Measurements from ENCODE around the gene CD300LF. TPM values are rescaled to one million over a fixed set of nuclear protein-coding genes. Genes with fewer than 3 reads are reported as not detected.

CD300LF gene
- polyA plus RNA-seq, 1 donor from 2014 or later, result not detected

DNA sequence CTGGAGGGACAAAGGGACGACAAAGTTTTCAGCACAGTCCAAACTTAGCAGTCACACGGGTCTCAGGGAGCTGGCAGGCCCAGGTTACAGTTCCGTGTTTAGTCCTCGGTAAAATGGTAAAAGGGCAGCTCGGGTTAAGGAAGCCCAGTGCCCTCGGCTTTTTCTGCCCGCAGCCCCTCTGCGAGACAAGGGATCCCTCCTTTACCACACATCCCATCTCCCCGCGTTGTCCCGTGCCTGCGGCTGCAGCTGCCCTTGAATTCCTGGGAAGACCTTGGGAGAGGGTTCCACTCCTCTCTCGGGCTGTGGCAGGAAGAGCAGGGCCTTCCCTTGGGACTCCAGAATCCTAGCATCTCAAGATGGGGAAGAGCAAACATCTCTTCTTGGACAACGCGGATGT, 17.1 kb upstream of the CD300LF start:
- no peak overlapping the region for H3K4me3 Mint-ChIP-seq
- peaks cover 6% of the 10 kb centered on the region for H3K27me3 Mint-ChIP-seq
- H3K27ac Mint-ChIP-seq, result no peak overlapping the region
- no peaks in the 10 kb centered on the region for H3K36me3 Mint-ChIP-seq
- H3K4me1 Mint-ChIP-seq, result peaks cover 0 to 21% (median 19%) of the 10 kb centered on the region in 3 donors
- no peaks in the 10 kb centered on the region for H3K9me3 Mint-ChIP-seq

DNA sequence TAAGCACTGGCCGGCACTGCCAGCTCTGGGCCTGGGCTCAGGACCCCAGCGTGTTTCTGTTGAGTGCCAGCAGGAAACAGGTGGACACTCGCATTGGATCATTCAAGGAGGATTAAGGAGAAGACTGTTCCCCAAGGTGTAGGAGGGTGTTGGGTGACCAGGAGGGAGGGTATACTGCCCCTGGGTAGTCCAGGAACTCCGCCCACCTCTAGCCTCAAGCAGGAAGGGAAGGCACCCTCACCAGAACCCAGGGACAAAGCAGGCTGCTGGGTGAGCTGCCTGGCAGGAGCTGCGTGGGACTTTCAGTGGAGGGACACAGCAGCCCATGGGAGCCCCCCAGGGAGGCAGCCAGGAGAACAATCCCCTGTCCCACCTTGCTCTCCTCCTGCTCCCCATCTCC, 16.6 kb upstream of the CD300LF start:
- Mint-ChIP-seq H3K27me3 (peaks cover 6% of the 10 kb centered on the region), H3K9me3 (no peaks in the 10 kb centered on the region), H3K36me3 (no peaks in the 10 kb centered on the region), H3K4me1 (peaks cover 0 to 20% (median 14%) of the 10 kb centered on the region in 3 donors), H3K4me3 (no peak overlapping the region), H3K27ac (no peak overlapping the region)

- Mint-ChIP-seq H3K4me3 (no peak overlapping the region), H3K27me3 (peaks cover 6% of the 10 kb centered on the region), H3K36me3 (no peaks in the 10 kb centered on the region), H3K27ac (no peak overlapping the region), H3K4me1 (peaks cover 0 to 17% (median 11%) of the 10 kb centered on the region in 3 donors), H3K9me3 (no peaks in the 10 kb centered on the region)
These were observed 16.0 kb upstream of the CD300LF start for GRCh38 chr17:74728702-74729075.

DNA sequence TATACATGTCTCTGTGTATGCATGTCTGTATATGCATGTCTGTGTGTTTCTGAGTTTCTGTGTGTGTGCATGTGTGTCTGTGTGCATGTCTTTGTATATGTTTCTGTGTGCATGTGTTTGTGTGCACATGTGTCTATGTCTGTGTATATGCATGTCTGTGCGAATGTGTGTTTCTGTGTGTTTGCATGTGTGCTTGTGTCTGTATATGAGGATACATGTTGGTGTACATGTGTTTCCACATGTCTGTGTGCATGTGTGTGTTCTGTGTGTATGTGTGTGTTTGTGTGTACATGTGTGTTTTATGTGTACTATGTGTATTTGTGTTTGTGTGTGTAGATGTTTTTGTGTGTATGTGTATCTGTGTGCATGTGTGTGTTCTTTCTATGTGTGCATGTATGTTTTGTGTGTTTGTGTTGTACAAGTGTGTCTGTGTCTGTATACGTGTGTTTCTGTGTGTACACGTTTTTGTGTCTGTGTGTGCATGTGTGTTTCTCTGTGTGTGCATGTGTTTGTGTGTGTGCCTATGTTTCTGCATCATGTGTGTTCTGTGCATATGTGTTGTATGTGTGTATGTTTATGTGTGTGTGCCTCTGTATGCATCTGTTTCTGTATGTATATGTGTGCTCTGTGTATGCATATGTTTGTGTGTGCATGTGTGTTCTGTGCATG, 15.4 kb upstream of the CD300LF start:
- peaks cover 0 to 17% (median 11%) of the 10 kb centered on the region in 3 donors for H3K4me1 Mint-ChIP-seq
- peaks cover 6% of the 10 kb centered on the region for H3K27me3 Mint-ChIP-seq
- H3K27ac Mint-ChIP-seq, result no peak overlapping the region
- no peaks in the 10 kb centered on the region for H3K36me3 Mint-ChIP-seq
- H3K9me3 Mint-ChIP-seq, result no peaks in the 10 kb centered on the region
- no peak overlapping the region for H3K4me3 Mint-ChIP-seq

GRCh38 chr17:74725111-74725510, 12.4 kb upstream of the CD300LF start:
- Mint-ChIP-seq H3K4me1 (peaks cover 0 to 6% (median 4%) of the 10 kb centered on the region in 3 donors), H3K9me3 (no peaks in the 10 kb centered on the region), H3K27ac (no peak overlapping the region), H3K36me3 (no peaks in the 10 kb centered on the region), H3K4me3 (peak overlapping the region in 1 of 4 donors; percentile 37), H3K27me3 (peaks cover 8% of the 10 kb centered on the region)

- no peak overlapping the region for H3K27ac Mint-ChIP-seq
- no peak overlapping the region for H3K4me3 Mint-ChIP-seq
- H3K36me3 Mint-ChIP-seq, result no peaks in the 10 kb centered on the region
- peaks cover 10% of the 10 kb centered on the region for H3K27me3 Mint-ChIP-seq
- no peaks in the 10 kb centered on the region for H3K9me3 Mint-ChIP-seq
- H3K4me1 Mint-ChIP-seq, result peaks cover 0 to 6% (median 2%) of the 10 kb centered on the region in 3 donors
These were observed 11.2 kb upstream of the CD300LF start for GRCh38 chr17:74723891-74724290.

DNA sequence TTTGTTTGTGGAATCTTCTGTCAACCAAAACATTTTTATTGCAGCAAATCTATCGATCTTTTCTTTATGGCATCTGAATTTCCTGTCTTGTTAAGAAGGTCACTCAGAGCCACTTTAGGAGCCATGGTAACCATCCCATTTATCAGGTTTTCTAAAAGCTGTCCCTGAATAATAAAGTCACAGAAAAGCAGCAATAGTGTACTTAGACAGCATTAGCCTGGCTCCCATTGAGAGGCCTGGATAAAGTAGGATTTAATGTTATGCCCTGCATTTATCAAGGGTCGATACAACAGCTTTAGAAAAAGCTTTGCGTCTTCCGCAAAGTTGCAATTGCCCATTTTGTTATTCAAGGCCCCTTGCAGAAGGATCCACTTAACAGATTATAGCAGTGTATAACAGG, 10.1 kb upstream of the CD300LF start:
- H3K27me3 Mint-ChIP-seq, result peaks cover 10% of the 10 kb centered on the region
- peaks cover 0 to 6% (median 2%) of the 10 kb centered on the region in 3 donors for H3K4me1 Mint-ChIP-seq
- no peaks in the 10 kb centered on the region for H3K36me3 Mint-ChIP-seq
- H3K9me3 Mint-ChIP-seq, result no peaks in the 10 kb centered on the region
- no peak overlapping the region for H3K4me3 Mint-ChIP-seq
- H3K27ac Mint-ChIP-seq, result no peak overlapping the region

GRCh38 chr17:74720506-74720905, 7.8 kb upstream of the CD300LF start:
- H3K9me3 Mint-ChIP-seq, result no peaks in the 10 kb centered on the region
- H3K36me3 Mint-ChIP-seq, result no peaks in the 10 kb centered on the region
- no peak overlapping the region for H3K4me3 Mint-ChIP-seq
- peaks cover 8% of the 10 kb centered on the region for H3K27me3 Mint-ChIP-seq
- no peak overlapping the region for H3K27ac Mint-ChIP-seq
- peaks cover 0 to 6% (median 2%) of the 10 kb centered on the region in 3 donors for H3K4me1 Mint-ChIP-seq

GRCh38 chr17:74715144-74715543, 2.4 kb upstream of the CD300LF start:
- peaks cover 3% of the 10 kb centered on the region for H3K27me3 Mint-ChIP-seq
- H3K27ac Mint-ChIP-seq, result no peak overlapping the region
- no peaks in the 10 kb centered on the region for H3K36me3 Mint-ChIP-seq
- peaks cover 14 to 19% (median 15%) of the 10 kb centered on the region in 3 donors for H3K4me1 Mint-ChIP-seq
- no peaks in the 10 kb centered on the region for H3K9me3 Mint-ChIP-seq
- H3K4me3 Mint-ChIP-seq, result no peak overlapping the region

GRCh38 chr17:74713171-74713755, 540 bp upstream of the CD300LF start:
- no peaks in the 10 kb centered on the region for H3K9me3 Mint-ChIP-seq
- H3K4me1 Mint-ChIP-seq, result peaks cover 14 to 19% (median 15%) of the 10 kb centered on the region in 3 donors
- peak overlapping the region in 1 of 3 donors; percentile 70 for H3K27ac Mint-ChIP-seq
- H3K36me3 Mint-ChIP-seq, result no peaks in the 10 kb centered on the region
- H3K4me3 Mint-ChIP-seq, result peak overlapping the region in 3 of 4 donors; percentile 25 to 61 (median 30)
- no peaks in the 10 kb centered on the region for H3K27me3 Mint-ChIP-seq

GRCh38 chr17:74712301-74712700, 422 bp downstream of the CD300LF start:
- Mint-ChIP-seq H3K4me1 (peaks cover 14 to 19% (median 15%) of the 10 kb centered on the region in 3 donors), H3K27ac (peak overlapping the region in 1 of 3 donors; percentile 70), H3K4me3 (peak overlapping the region in 2 of 4 donors; percentile 42 to 48), H3K9me3 (no peaks in the 10 kb centered on the region), H3K36me3 (no peaks in the 10 kb centered on the region), H3K27me3 (no peaks in the 10 kb centered on the region)

DNA sequence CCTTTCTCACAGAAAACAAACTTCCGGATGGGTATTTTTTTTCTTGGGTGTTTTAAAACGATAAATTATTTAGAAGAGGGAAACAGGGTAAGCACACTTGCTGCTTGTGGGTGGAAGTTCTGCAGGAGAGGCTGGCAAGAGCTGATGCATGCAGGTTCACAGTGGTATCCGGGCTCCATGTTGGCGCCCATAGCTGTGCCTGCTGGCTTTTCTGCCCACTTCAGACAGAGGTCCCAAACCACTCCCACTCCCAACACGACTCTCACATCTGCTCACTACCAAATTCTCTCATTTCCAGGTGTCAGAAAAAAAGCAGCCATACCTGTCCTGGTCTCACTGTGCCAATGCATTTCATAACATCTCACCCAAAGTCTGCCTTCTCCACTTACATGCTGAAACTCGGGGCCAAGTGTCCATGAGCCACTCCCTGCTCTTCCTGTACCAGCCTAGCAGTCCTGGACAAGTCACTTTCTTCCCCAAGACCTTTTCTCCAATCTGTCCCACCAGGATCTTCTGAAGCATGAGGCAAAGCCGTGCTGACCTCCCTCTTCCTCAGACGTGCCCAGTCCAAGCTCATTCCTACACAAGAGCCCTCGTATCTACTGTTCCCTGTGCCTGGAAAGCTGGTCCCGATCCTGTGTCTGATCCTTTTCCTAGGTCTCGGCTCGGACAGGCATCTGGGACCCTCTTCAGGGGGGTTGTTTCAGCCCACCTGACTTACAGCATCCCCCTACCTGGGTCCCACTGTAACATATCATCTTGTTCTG, 1.5 kb downstream of the CD300LF start:
- H3K27ac Mint-ChIP-seq, result peak overlapping the region in 1 of 3 donors; percentile 29
- H3K27me3 Mint-ChIP-seq, result no peaks in the 10 kb centered on the region
- no peak overlapping the region for H3K4me3 Mint-ChIP-seq
- H3K9me3 Mint-ChIP-seq, result no peaks in the 10 kb centered on the region
- H3K36me3 Mint-ChIP-seq, result no peaks in the 10 kb centered on the region
- peaks cover 14 to 21% (median 15%) of the 10 kb centered on the region in 3 donors for H3K4me1 Mint-ChIP-seq

- H3K9me3 Mint-ChIP-seq, result no peaks in the 10 kb centered on the region
These were observed 8.2 kb downstream of the CD300LF start for GRCh38 chr17:74704544-74704943.

GRCh38 chr17:74703311-74703710, 9.4 kb downstream of the CD300LF start:
- Mint-ChIP-seq H3K27me3 (peaks cover 8% of the 10 kb centered on the region), H3K27ac (no peak overlapping the region), H3K4me1 (peaks cover 0 to 3% (median 0%) of the 10 kb centered on the region in 3 donors), H3K36me3 (peaks cover 3% of the 10 kb centered on the region), H3K4me3 (peak overlapping the region in 1 of 4 donors; percentile 8), H3K9me3 (no peaks in the 10 kb centered on the region)

More at GRCh38 chr17:74704544-74704943, 8.2 kb downstream of the CD300LF start:
- Mint-ChIP-seq H3K27me3 (peaks cover 8% of the 10 kb centered on the region), H3K27ac (no peak overlapping the region), H3K4me3 (no peak overlapping the region), H3K36me3 (peaks cover 3% of the 10 kb centered on the region), H3K4me1 (peaks cover 0 to 1% (median 0%) of the 10 kb centered on the region in 3 donors)

All from IgD-negative memory B cell (primary cell).